HepG2 (cell line): ENCODE measurements around the gene COL10A1. TPM values are rescaled to one million over a fixed set of nuclear protein-coding genes. Genes with fewer than 3 reads are reported as not detected.
A peak's percentile ranks its signal among the peaks of the same experiment; 100 is the strongest.

Experiments
- ATAC-seq: fragments of 200-7000 bp; cut with Tn5 transposase; 3 replicates; pipeline ENCODE4 v1.9.1; 2020; ENCODE audit warnings: mild to moderate bottlenecking, moderate library complexity
- BruUV-seq: library from RNA; stranded (reverse); fragments of 400-500 nt; replicated peaks from 2 replicates; lab custom pipeline; 2021; lab: Mats Ljungman, UMichigan
- CTCF ChIA-PET: fragments of 300-600 bp; formaldehyde crosslinking; extraction: SDS; loops from one replicate; lab custom pipeline; 2021; ENCODE audit warnings: low total read pairs, inconsistent platforms, low intra/inter-chr PET ratio; lab: Yijun Ruan, JAX
- POLR2A ChIA-PET: fragments of 350-600 bp; sonication (Branson Sonifier 250); formaldehyde crosslinking; loops from one replicate; lab custom pipeline; 2020; ENCODE audit warnings: antibody characterized with exemption, inconsistent platforms; lab: Yijun Ruan, JAX
- DNase-seq: peaks from one replicate; pipeline ENCODE4 v3.0.0-alpha.2; 2015; ENCODE audit warnings: low spot score
- FAIRE-seq: peaks from 3 replicates; lab custom pipeline; 2011; peaks lifted over from hg19 to GRCh38; lab: Jason Lieb, UNC
- H2AFZ ChIP-seq: one replicate; pipeline ENCODE4 v1.6.1; 2011; ENCODE audit warnings: low read length, inconsistent platforms
- H3K27ac ChIP-seq: fragments of 300-600 bp; 3 replicates; pipeline ENCODE4 v1.8.0; 2011; ENCODE audit warnings: mixed run types, mild to moderate bottlenecking, mixed read lengths, low read length, inconsistent platforms; ENCODE audit not compliant: insufficient read depth; ENCODE audit errors: extremely low read length
- H3K27me3 ChIP-seq, 2 experiments: fragments of 200-600 bp in 1 of 2; 2 replicates in 1 of 2; 3 replicates in 1 of 2; pipeline versions ENCODE4 v1.6.0 to v1.8.0; 2011; ENCODE audit warnings: low read length in 2 of 2, mild to moderate bottlenecking in 2 of 2, moderate library complexity in 2 of 2, inconsistent platforms in 1 of 2; ENCODE audit not compliant: insufficient read depth in 2 of 2, control insufficient read depth in 1 of 2
- H3K36me3 ChIP-seq, 2 experiments: fragments of 200-600 bp in 1 of 2; replicated peaks in 1 of 2; 2 replicates in 1 of 2; 3 replicates in 1 of 2; pipeline versions ENCODE4 v1.5.1 to v1.8.0; 2011; ENCODE audit warnings: low read length in 2 of 2, inconsistent platforms in 1 of 2; ENCODE audit not compliant: insufficient read depth in 2 of 2, control insufficient read depth in 1 of 2
- H3K4me1 ChIP-seq: 2 replicates; pipeline ENCODE4 v1.5.1; 2012; ENCODE audit warnings: low read length, inconsistent platforms; ENCODE audit not compliant: insufficient read depth
- H3K4me2 ChIP-seq: 2 replicates; pipeline ENCODE4 v1.6.0; 2011; ENCODE audit warnings: low read depth, low read length, inconsistent platforms
- H3K4me3 ChIP-seq, 3 experiments: fragments of 200-600 bp in 1 of 3; sonication (generic), shearing (Covaris generic) in 1 of 3; replicated peaks in 1 of 3; 2 replicates each; pipeline ENCODE4 v1.5.1; 2011 to 2016; ENCODE audit warnings: low read length in 3 of 3, inconsistent platforms in 2 of 3, low read depth in 2 of 3, mild to moderate bottlenecking in 2 of 3, control low read depth in 1 of 3, mixed read lengths in 1 of 3; ENCODE audit not compliant: insufficient read depth in 1 of 3
- H3K79me2 ChIP-seq: one replicate; pipeline ENCODE4 v1.6.1; 2011; ENCODE audit warnings: low read length, inconsistent platforms; ENCODE audit not compliant: insufficient read depth
- H3K9ac ChIP-seq: 2 replicates; pipeline ENCODE4 v1.6.0; 2011; ENCODE audit warnings: mild to moderate bottlenecking, low read depth, low read length, inconsistent platforms; ENCODE audit not compliant: insufficient read depth
- H3K9me3 ChIP-seq: 2 replicates; pipeline ENCODE4 v1.5.1; 2012; ENCODE audit warnings: mild to moderate bottlenecking, low read length
- H4K20me1 ChIP-seq: 2 replicates; pipeline ENCODE4 v1.6.0; 2011; ENCODE audit warnings: inconsistent platforms, mild to moderate bottlenecking, low read length, moderate library complexity; ENCODE audit not compliant: insufficient read depth
- AKAP8 ChIP-seq: sonication (generic); formaldehyde crosslinking; IDR thresholded peaks from 2 replicates; pipeline ENCODE4 v1.5.1; 2020; ENCODE audit warnings: mild to moderate bottlenecking, missing genetic modification reagents
- CBFB ChIP-seq: sonication (generic); formaldehyde crosslinking; IDR thresholded peaks from 2 replicates; pipeline ENCODE4 v1.4.0; 2020; ENCODE audit warnings: missing genetic modification reagents
- CBX2 ChIP-seq, 2 experiments: fragments of 200-600 bp in 1 of 2; sonication (generic); formaldehyde crosslinking in 1 of 2; IDR thresholded peaks; 2 replicates each; pipeline versions ENCODE4 v1.7.0 to v1.8.1; 2018 to 2022; ENCODE audit warnings: low read depth in 2 of 2, low read length in 1 of 2, mild to moderate bottlenecking in 1 of 2, missing genetic modification reagents in 1 of 2
- EP300 ChIP-seq, 3 experiments: sonication (generic) in 1 of 3; formaldehyde crosslinking in 1 of 3; IDR thresholded peaks; 2 replicates each; pipeline versions ENCODE4 v1.5.1 to v1.6.1; 2011 to 2020; ENCODE audit warnings: low read depth in 2 of 3, low read length in 2 of 3, borderline replicate concordance in 1 of 3, improper control_type of control experiment in 1 of 3, mild to moderate bottlenecking in 1 of 3, missing genetic modification reagents in 1 of 3, moderate library complexity in 1 of 3
- HNF4G ChIP-seq, 2 experiments: sonication (generic) in 1 of 2; formaldehyde crosslinking in 1 of 2; IDR thresholded peaks; 2 replicates each; pipeline versions ENCODE4 v1.4.0 to v1.6.1; 2011 to 2020; ENCODE audit warnings: borderline replicate concordance in 2 of 2, low read depth in 2 of 2, mild to moderate bottlenecking in 2 of 2, low read length in 1 of 2, missing genetic modification reagents in 1 of 2, moderate library complexity in 1 of 2
- LCORL ChIP-seq, 2 experiments: fragments of 450-650 bp in 1 of 2; sonication (generic) in 1 of 2; formaldehyde crosslinking in 1 of 2; IDR thresholded peaks; 2 replicates each; pipeline versions ENCODE4 v1.5.0 to v1.6.1; 2017 to 2020; ENCODE audit warnings: antibody characterized with exemption in 1 of 2, missing genetic modification reagents in 1 of 2
- RFX1 ChIP-seq: fragments of 450-650 bp; IDR thresholded peaks from 2 replicates; pipeline ENCODE4 v1.6.1; 2017
- RFX5 ChIP-seq: IDR thresholded peaks from 2 replicates; pipeline ENCODE4 v1.6.1; 2011; ENCODE audit warnings: low read depth, low read length, improper control_type of control experiment
- RXRB ChIP-seq: IDR thresholded peaks from 2 replicates; pipeline ENCODE4 v1.6.1; 2016; ENCODE audit warnings: borderline replicate concordance, missing genetic modification reagents, missing compliant biosample characterization
- SOX13 ChIP-seq, 3 experiments: fragments of 450-650 bp in 1 of 3; sonication (generic) in 1 of 3; formaldehyde crosslinking in 1 of 3; IDR thresholded peaks in 2 of 3; conservative IDR thresholded peaks in 1 of 3; 2 replicates each; pipeline versions ENCODE4 v1.5.0 to v1.6.1; 2016 to 2020; ENCODE audit warnings: antibody characterized with exemption in 1 of 3, mild to moderate bottlenecking in 1 of 3, missing compliant biosample characterization in 1 of 3, missing genetic modification reagents in 1 of 3, moderate library complexity in 1 of 3
- ZBTB20 ChIP-seq: sonication (generic); formaldehyde crosslinking; IDR thresholded peaks from 2 replicates; pipeline ENCODE4 v1.8.1; 2023; ENCODE audit warnings: missing genetic modification reagents, low read depth, mild to moderate bottlenecking, borderline replicate concordance
- ZNF501 ChIP-seq: sonication (generic); formaldehyde crosslinking; IDR thresholded peaks from 2 replicates; pipeline ENCODE4 v1.5.1; 2020; ENCODE audit warnings: mild to moderate bottlenecking, moderate library complexity, missing genetic modification reagents
- ZNF660 ChIP-seq: sonication (generic); formaldehyde crosslinking; IDR thresholded peaks from 2 replicates; pipeline ENCODE4 v1.5.1; 2020; ENCODE audit warnings: mild to moderate bottlenecking, low read depth, missing genetic modification reagents, borderline replicate concordance
- WGBS: methylation state at CpG from one replicate; pipeline ENCODE4 v1.1.6; 2017; ENCODE audit warnings: low lambda C conversion rate; 5-methylcytosine and 5-hydroxymethylcytosine counted together
- in situ Hi-C: cut with HindIII; loops from 2 replicates; pipeline ENCODE4 v1.10.0; 2017; ENCODE audit warnings: low pct_unique_long_range_greater_than_20kb; ENCODE audit not compliant: extremely low pct_ligation_motif_present
- intact Hi-C: fragments of 100-400 bp; cut with micrococcal nuclease; formaldehyde crosslinking; loops from one replicate; pipeline ENCODE4 v1.10.0; 2022; ENCODE audit not compliant: unreplicated experiment
- polyA plus RNA-seq, 8 experiments: library from polyadenylated mRNA; depleted of rRNA in 3 of 8; stranded (reverse) in 7 of 8; unstranded in 1 of 8; fragments of >200 nt; fragmentation: Illumina TruSeq in 4 of 8; extraction: Trizol in 4 of 8; gene quantifications; 2 replicates each; pipeline versions ENCODE4 v1.2.1 to v1.2.3, GENCODE V29; 2011 to 2016; ENCODE audit warnings: low read depth in 4 of 8, missing spikeins in 1 of 8, mixed read lengths in 1 of 8; ENCODE audit not compliant: insufficient read depth in 1 of 8
- total RNA-seq, 5 experiments: library from RNA; depleted of rRNA; stranded (reverse); fragments of >200 nt; fragmentation: Illumina TruSeq; extraction: Trizol; gene quantifications; 2 replicates each; pipeline ENCODE4 v1.2.3, GENCODE V29; 2016; ENCODE audit warnings: low read depth in 1 of 5
- TF ChIP-seq, protein P1 (sequence below): sonication (generic); formaldehyde crosslinking; IDR thresholded peaks from 2 replicates; pipeline ENCODE4 v1.5.1; 2020; ENCODE audit warnings: mild to moderate bottlenecking, missing genetic modification reagents
- TF ChIP-seq, protein P2 (sequence below): sonication (generic); formaldehyde crosslinking; IDR thresholded peaks from 2 replicates; pipeline ENCODE4 v1.8.0; 2022; ENCODE audit warnings: mild to moderate bottlenecking, missing genetic modification reagents; ENCODE audit not compliant: insufficient replicate concordance

The COL10A1 gene
- total and polyA plus RNA-seq, 2 of the 13 experiments (the other 11 are each of a cell fraction or from before 2014, with no cell fraction given): 0.07 TPM; not detected in 1

DNA sequence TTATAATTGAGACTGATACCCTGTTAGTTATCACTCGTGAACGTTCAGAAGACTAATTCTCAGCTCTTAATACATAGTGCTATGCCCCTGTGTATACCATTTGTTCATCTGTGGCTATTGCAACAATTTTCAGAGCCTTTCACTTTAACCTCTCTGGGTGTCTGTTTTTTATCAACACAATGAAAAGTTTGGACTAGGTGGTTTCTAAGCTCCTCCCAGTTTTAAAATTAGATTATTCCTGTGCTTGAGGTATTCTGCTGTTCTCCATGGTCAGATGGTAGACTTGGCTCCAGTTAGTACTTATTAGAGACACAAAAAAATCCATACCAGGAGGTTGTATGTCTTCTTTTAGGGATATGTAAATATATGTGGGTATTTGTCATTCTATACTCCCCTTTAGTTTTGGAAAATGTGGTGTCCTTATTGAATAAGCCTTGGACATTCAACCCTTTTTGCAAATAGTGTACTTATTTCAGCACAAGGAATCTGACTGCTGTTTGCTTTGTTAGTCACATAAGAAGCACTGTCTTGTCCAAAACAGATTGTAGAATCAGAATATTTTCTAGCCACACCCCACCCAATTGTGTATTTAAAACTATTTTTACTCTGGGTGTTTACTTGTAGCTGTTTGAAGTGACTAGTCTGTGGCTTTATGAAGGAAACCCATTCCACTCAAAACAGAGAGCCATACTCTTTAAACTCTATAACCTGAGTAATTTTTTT is 2.0 kb upstream of the COL10A1 start (continued):
- TF ChIP-seq, protein P1, sequence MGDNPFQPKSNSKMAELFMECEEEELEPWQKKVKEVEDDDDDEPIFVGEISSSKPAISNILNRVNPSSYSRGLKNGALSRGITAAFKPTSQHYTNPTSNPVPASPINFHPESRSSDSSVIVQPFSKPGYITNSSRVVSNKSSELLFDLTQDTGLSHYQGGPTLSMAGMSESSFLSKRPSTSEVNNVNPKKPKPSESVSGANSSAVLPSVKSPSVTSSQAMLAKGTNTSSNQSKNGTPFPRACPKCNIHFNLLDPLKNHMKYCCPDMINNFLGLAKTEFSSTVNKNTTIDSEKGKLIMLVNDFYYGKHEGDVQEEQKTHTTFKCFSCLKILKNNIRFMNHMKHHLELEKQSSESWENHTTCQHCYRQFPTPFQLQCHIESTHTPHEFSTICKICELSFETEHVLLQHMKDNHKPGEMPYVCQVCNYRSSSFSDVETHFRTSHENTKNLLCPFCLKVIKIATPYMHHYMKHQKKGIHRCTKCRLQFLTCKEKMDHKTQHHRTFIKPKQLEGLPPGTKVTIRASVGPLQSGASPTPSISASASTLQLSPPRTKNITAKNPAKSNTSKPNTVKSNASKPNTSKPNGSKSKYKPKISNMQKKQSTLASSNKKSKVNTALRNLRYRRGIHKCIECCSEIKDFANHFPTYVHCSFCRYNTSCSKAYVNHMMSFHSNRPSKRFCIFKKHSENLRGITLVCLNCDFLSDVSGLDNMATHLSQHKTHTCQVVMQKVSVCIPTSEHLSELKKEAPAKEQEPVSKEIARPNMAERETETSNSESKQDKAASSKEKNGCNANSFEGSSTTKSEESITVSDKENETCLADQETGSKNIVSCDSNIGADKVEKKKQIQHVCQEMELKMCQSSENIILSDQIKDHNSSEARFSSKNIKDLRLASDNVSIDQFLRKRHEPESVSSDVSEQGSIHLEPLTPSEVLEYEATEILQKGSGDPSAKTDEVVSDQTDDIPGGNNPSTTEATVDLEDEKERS: no peak
- TF ChIP-seq SOX13 (IDR thresholded peaks at IDR 0.05): no peak
- TF ChIP-seq SOX13 (CRISPR knock-in tag; conservative IDR thresholded peaks at IDR 0.05 in 1 of 2, IDR thresholded peaks at IDR 0.05 in 1 of 2): peak in 1 of 2 experiments; percentile 39; a peak in 1 of 4 replicates
- TF ChIP-seq EP300 (IDR thresholded peaks at IDR 0.05; ENCODE audit: low read depth in 2 of 2, low read length in 2 of 2): peak in 1 of 2 experiments; percentile 40; a peak in 1 of 4 replicates
- TF ChIP-seq EP300 (CRISPR knock-in tag; IDR thresholded peaks at IDR 0.05; ENCODE audit: borderline replicate concordance): no peak

- WGBS: 100% methylated on average over 1 of the region's 3 CpGs
- BruUV-seq: no TSS peak
- FAIRE-seq: no peak
- 0 out of 2 replicates have a peak, but pooled peaks cover 5% of the 10 kb centered on the region for H3K4me1 ChIP-seq
- intact Hi-C loops (no loop called here), in situ Hi-C loops (no loop called here)
- no peaks in the 10 kb centered on the region for H4K20me1 ChIP-seq
- CTCF ChIA-PET: no interaction called here
- peak; percentile 41 for ATAC-seq
- no peak overlapping the region for H3K4me2 ChIP-seq
- H3K36me3 ChIP-seq: peaks cover 6 to 14% of the 10 kb centered on the region in 2 experiments; a peak in 4 of 5 replicates
- no peaks in the 10 kb centered on the region for H3K27me3 ChIP-seq
- H3K9me3 ChIP-seq: no peaks in the 10 kb centered on the region
- no peak overlapping the region for H3K27ac ChIP-seq
- no peak overlapping the region for H3K4me3 ChIP-seq
- DNase-seq: no peak
- POLR2A ChIA-PET: no interaction called here
- no peak overlapping the region for H3K9ac ChIP-seq
- no peaks in the 10 kb centered on the region for H3K79me2 ChIP-seq
- no peak overlapping the region for H2AFZ ChIP-seq
- TF ChIP-seq RFX5: no peak
- no peak for TF ChIP-seq RXRB (CRISPR knock-in tag)
- TF ChIP-seq, protein P2, sequence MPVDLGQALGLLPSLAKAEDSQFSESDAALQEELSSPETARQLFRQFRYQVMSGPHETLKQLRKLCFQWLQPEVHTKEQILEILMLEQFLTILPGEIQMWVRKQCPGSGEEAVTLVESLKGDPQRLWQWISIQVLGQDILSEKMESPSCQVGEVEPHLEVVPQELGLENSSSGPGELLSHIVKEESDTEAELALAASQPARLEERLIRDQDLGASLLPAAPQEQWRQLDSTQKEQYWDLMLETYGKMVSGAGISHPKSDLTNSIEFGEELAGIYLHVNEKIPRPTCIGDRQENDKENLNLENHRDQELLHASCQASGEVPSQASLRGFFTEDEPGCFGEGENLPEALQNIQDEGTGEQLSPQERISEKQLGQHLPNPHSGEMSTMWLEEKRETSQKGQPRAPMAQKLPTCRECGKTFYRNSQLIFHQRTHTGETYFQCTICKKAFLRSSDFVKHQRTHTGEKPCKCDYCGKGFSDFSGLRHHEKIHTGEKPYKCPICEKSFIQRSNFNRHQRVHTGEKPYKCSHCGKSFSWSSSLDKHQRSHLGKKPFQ: no peak
- TF ChIP-seq CBX2 (IDR thresholded peaks at IDR 0.05; ENCODE audit: low read depth, low read length): no peak
- no peak for TF ChIP-seq CBX2 (CRISPR knock-in tag; IDR thresholded peaks at IDR 0.05; ENCODE audit: low read depth)
- TF ChIP-seq ZNF660 (CRISPR knock-in tag): no peak
- TF ChIP-seq CBFB (CRISPR knock-in tag): no peak
- TF ChIP-seq ZBTB20: no peak
- TF ChIP-seq RFX1: no peak
- TF ChIP-seq HNF4G (IDR thresholded peaks at IDR 0.05; ENCODE audit: borderline replicate concordance, low read depth, low read length): no peak
- no peak for TF ChIP-seq HNF4G (CRISPR knock-in tag; IDR thresholded peaks at IDR 0.05; ENCODE audit: borderline replicate concordance, low read depth)
- no peak for TF ChIP-seq AKAP8 (CRISPR knock-in tag)
- TF ChIP-seq ZNF501 (CRISPR knock-in tag): no peak
- no peak for TF ChIP-seq LCORL (IDR thresholded peaks at IDR 0.05)
- no peak for TF ChIP-seq LCORL (CRISPR knock-in tag; IDR thresholded peaks at IDR 0.05)
Measured at GRCh38 chr6:116120430-116120829, 5.5 kb downstream of the COL10A1 start.
